Measurements from ENCODE around the gene ETDC.
"Not testable (repeated sequence)": the region's sequence is repeated elsewhere in the genome, so short reads cannot be mapped to it uniquely, and the experiment has no call there.

- not testable (repeated sequence) for TF ChIP-seq EZH2 (IDR thresholded peaks at IDR 0.05; ENCODE audit: low read length, missing control alignments); CTCF (conservative IDR thresholded peaks at IDR 0.05 in 1 of 2, IDR thresholded peaks at IDR 0.05 in 1 of 2; ENCODE audit: low read depth in 1 of 2, low read length in 2 of 2)
These were observed 48.3 kb upstream of the ETDC start for GRCh38 chrX:135260976-135261375.

Data from fibroblast of lung (primary cell).